Endothelial cell (in vitro differentiated cells): ENCODE measurements around the gene RBM6. TPM values are rescaled to one million over a fixed set of nuclear protein-coding genes. Genes with fewer than 3 reads are reported as not detected.
"Not testable (repeated sequence)": the region's sequence is repeated elsewhere in the genome, so short reads cannot be mapped to it uniquely, and the experiment has no call there.

Experiments used
- DNase-seq: peaks from one replicate; pipeline ENCODE4 v3.0.0; 2021; ENCODE audit warnings: low spot score
- H3K27ac Mint-ChIP-seq: one replicate; pipeline ENCODE4 v1.8.0; 2021; ENCODE audit warnings: mixed read lengths, inconsistent platforms; ENCODE audit not compliant: unreplicated experiment
- H3K27me3 Mint-ChIP-seq: one replicate; pipeline ENCODE4 v1.8.0; 2021; ENCODE audit warnings: mild to moderate bottlenecking, moderate library complexity, mixed read lengths, inconsistent platforms; ENCODE audit not compliant: unreplicated experiment
- H3K36me3 Mint-ChIP-seq: one replicate; pipeline ENCODE4 v1.8.0; 2021; ENCODE audit warnings: mild to moderate bottlenecking, low read depth, mixed read lengths, inconsistent platforms; ENCODE audit not compliant: unreplicated experiment
- H3K4me1 Mint-ChIP-seq: one replicate; pipeline ENCODE4 v1.8.0; 2021; ENCODE audit warnings: mild to moderate bottlenecking, mixed read lengths, inconsistent platforms; ENCODE audit not compliant: unreplicated experiment
- H3K4me3 Mint-ChIP-seq: one replicate; pipeline ENCODE4 v1.8.0; 2021; ENCODE audit warnings: mild to moderate bottlenecking, mixed read lengths, inconsistent platforms; ENCODE audit not compliant: unreplicated experiment
- H3K9me3 Mint-ChIP-seq: one replicate; pipeline ENCODE4 v1.8.0; 2021; ENCODE audit warnings: mixed read lengths, inconsistent platforms; ENCODE audit not compliant: unreplicated experiment
- total RNA-seq: library from RNA; stranded (reverse); fragmentation: NEBNext Ultra II Directional; extraction: Animal tissue kit (Norgen Biotek cat#: 25700); gene quantifications from one replicate; pipeline ENCODE4 v1.2.1, GENCODE V29; 2021; ENCODE audit not compliant: unreplicated experiment
- TF ChIP-seq, protein P1 (sequence below): fragments of 200-600 bp; sonication (generic); IDR thresholded peaks from one replicate; pipeline ENCODE4 v1.5.0; 2021; ENCODE audit warnings: antibody characterized with exemption; ENCODE audit not compliant: unreplicated experiment

Gene RBM6
- total RNA-seq, 1 donor from 2014 or later: 76.2 TPM

DNA sequence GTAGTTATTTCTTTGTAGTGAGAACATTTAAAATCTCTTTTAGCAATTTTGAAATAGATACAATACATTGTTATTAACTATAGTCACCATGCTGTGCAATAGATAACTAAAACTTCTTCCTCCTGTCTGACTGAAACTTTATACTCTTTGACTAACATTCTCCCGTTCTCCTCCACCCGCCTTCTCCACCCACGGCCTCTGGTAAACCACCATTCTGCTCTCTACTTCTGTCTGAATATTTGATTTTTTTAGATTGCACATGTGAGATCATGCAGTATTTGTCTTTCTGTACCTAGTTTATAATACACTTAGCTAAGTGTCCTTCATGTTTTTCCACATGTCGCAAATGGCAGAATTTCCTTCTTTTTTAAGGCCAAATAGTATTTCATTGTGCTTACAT is 76.0 kb downstream of the RBM6 start:
- DNase-seq: no peak
- no peak overlapping the region for H3K4me3 Mint-ChIP-seq
- H3K4me1 Mint-ChIP-seq: no peaks in the 10 kb centered on the region
- no peak overlapping the region for H3K27ac Mint-ChIP-seq
- H3K27me3 Mint-ChIP-seq: no peaks in the 10 kb centered on the region
- TF ChIP-seq, protein P1, sequence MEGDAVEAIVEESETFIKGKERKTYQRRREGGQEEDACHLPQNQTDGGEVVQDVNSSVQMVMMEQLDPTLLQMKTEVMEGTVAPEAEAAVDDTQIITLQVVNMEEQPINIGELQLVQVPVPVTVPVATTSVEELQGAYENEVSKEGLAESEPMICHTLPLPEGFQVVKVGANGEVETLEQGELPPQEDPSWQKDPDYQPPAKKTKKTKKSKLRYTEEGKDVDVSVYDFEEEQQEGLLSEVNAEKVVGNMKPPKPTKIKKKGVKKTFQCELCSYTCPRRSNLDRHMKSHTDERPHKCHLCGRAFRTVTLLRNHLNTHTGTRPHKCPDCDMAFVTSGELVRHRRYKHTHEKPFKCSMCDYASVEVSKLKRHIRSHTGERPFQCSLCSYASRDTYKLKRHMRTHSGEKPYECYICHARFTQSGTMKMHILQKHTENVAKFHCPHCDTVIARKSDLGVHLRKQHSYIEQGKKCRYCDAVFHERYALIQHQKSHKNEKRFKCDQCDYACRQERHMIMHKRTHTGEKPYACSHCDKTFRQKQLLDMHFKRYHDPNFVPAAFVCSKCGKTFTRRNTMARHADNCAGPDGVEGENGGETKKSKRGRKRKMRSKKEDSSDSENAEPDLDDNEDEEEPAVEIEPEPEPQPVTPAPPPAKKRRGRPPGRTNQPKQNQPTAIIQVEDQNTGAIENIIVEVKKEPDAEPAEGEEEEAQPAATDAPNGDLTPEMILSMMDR: no peak
- no peaks in the 10 kb centered on the region for H3K9me3 Mint-ChIP-seq
- H3K36me3 Mint-ChIP-seq: peaks cover 14% of the 10 kb centered on the region

DNA sequence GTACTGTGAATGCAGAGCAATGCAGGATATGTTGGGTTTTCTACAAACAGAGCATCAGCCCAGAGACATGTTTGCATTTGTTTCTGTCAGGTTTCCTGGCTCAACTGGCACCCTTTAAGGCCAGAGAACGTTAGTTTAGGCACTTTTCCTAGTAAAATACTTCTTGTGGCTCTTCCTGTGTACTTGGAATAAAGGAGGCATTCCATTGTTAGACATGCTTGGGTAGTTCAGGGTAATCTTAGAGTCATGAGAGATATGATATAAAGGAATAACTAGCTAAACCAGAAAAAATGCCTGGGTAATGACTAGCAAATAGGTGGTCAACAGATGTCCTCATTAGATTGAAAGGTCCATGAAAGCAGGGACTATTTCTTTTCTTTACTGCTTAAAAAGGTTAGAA is 88.4 kb downstream of the RBM6 start:
- no peak overlapping the region for H3K4me3 Mint-ChIP-seq
- H3K27ac Mint-ChIP-seq: peak overlapping the region; percentile 28
- peaks cover 14% of the 10 kb centered on the region for H3K4me1 Mint-ChIP-seq

DNA sequence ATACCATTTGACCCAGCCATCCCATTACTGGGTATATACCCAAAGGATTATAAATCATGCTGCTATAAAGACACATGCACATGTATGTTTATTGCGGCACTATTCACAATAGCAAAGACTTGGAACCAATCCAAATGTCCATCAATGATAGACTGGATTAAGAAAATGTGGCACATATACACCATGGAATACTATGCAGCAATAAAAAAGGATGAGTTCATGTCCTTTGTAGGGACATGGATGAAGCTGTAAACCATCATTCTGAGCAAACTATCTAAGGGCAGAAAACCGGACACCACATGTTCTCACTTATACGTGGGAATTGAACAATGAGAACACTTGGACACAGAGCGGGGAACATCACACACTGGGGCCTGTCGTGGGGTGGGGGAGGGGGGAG is 91.3 kb downstream of the RBM6 start:
- H3K4me3 Mint-ChIP-seq, H3K27me3 Mint-ChIP-seq: not testable (repeated sequence)
- H3K4me1 Mint-ChIP-seq: peaks cover 14% of the 10 kb centered on the region

More for the DNA sequence above, 88.4 kb downstream of the RBM6 start:
- no peaks in the 10 kb centered on the region for H3K9me3 Mint-ChIP-seq
- no peaks in the 10 kb centered on the region for H3K27me3 Mint-ChIP-seq
- peaks cover 9% of the 10 kb centered on the region for H3K36me3 Mint-ChIP-seq
- no peak for DNase-seq
- TF ChIP-seq, protein P1: no peak

DNA sequence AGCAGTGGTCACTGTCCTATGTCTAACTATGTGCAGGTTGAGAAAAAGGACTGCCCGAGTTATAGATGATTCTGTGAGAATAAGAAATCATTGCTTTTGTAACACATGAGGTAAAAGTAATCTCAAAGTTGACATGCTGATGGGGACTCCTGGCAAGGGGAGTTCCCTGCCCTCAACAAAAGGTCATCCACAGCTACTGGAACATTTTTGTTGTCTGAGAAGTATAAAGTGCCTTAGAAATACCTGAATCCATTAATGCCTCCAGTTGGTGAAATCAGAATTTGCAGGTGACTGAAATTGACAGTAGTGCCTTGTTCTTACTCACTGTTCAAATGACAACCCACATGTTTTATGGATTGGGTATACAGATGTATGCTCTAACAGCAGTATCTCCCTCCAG is 105.0 kb downstream of the RBM6 start:
- H3K27me3 Mint-ChIP-seq: peaks cover 4% of the 10 kb centered on the region
- DNase-seq: no peak

More for the DNA sequence above, 91.3 kb downstream of the RBM6 start:
- DNase-seq, H3K36me3 Mint-ChIP-seq, H3K9me3 Mint-ChIP-seq, H3K27ac Mint-ChIP-seq: not testable (repeated sequence)

DNA sequence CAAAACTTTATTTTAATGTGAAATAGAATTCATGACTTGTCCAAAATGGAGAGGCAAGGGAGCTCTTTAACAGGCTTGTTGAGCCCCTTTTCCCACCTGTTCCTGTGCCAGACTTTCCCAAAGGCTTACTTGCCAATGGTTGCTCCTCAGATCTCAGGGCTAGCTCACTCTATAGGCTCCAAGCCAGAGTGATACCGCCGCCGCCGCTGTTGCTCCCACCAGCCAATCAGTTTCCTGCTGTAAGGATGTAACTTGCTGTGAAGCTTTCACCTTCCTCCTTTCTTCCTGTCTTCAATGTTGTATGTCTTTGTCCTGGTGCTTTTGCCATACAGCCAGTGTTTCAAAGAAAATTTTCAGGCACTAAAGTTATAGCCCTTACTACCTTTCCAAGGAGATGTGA is 107.5 kb downstream of the RBM6 start:
- Mint-ChIP-seq H3K4me1 (peaks cover 12% of the 10 kb centered on the region), H3K4me3 (no peak overlapping the region), H3K9me3 (no peaks in the 10 kb centered on the region), H3K27me3 (peaks cover 4% of the 10 kb centered on the region), H3K27ac (no peak overlapping the region), H3K36me3 (peaks cover 8% of the 10 kb centered on the region)
- DNase-seq: no peak
- TF ChIP-seq, protein P1: no peak

More for the DNA sequence above, 105.0 kb downstream of the RBM6 start:
- H3K36me3 Mint-ChIP-seq: peaks cover 8% of the 10 kb centered on the region
- TF ChIP-seq, protein P1: no peak
- no peak overlapping the region for H3K4me3 Mint-ChIP-seq
- H3K4me1 Mint-ChIP-seq: peaks cover 12% of the 10 kb centered on the region
- H3K27ac Mint-ChIP-seq: no peak overlapping the region
- no peaks in the 10 kb centered on the region for H3K9me3 Mint-ChIP-seq
